CD4-positive, alpha-beta T cell treated with Interleukin-15 for 4 hours (primary cell): ENCODE data around the gene GINS2.

Experiments
- DNase-seq: peaks from one replicate; pipeline ENCODE4 v3.0.0-alpha.2; 2020; ENCODE audit warnings: low spot score

The GINS2 gene

GRCh38 chr16:85689950-85690320 is 1.2 kb upstream of the GINS2 start:
- DNase-seq = no peak

DNA sequence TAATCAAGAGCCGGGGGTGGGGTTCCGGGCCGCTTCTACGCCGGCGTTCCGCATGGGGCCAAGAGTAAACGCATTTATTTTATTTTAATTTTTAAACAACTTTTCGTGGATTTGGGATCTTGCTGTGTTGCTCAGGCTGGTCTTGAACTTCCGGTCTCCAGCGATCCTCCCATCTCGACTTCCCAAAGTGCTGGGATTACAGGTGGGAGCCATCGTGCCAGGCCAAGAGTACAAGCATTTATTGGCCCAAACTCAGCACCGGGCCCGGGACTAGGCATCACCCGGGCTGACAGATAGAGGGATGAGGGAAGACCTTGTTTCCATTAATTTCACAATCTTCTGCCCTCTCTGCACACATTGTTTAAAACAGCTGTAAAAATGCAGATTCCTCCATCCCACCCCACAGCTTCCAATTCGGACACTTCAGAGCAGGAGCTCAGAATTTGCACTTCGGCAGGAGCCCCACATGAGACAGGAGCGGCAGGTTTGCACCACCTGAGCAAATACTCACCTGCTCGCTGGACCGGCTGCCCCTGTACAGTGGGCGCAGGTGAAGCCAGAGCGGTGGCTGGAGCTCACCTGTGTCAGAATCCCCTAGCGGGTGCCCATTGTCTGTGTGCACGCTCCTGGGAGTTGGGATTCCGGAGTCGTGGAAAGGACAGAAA is 663 bp upstream of the GINS2 start:
- no peak for DNase-seq

GRCh38 chr16:85687651-85688471 is 893 bp downstream of the GINS2 start:
- no peak for DNase-seq

GRCh38 chr16:85686912-85687591 is 1.7 kb downstream of the GINS2 start:
- DNase-seq = no peak

DNA sequence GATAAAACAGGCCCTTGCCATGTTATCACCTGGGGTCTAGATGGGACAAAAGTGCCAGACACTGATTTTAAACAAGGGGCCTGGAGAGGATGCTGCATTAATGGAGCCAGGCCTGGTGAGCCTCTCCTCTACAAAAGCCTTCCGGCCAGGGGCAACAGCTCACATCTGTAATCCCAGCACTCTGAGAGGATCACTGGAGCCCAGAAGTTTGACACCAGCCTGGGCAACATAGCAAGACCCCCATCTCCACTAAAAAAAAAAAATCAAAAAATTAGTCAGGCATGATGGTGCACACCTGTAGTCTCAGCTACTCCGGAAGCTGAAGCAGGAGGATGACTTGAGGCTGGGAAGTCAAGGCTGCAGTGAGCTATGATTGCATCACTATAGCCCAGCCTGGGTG is 3.5 kb downstream of the GINS2 start:
- no peak for DNase-seq

- DNase-seq = no peak
Observed at GRCh38 chr16:85683363-85683762, 5.4 kb downstream of the GINS2 start.

GRCh38 chr16:85682516-85682915 is 6.2 kb downstream of the GINS2 start:
- DNase-seq = no peak

- DNase-seq = no peak
Observed at GRCh38 chr16:85681255-85681654, 7.5 kb downstream of the GINS2 start.

GRCh38 chr16:85680352-85680944 is 8.3 kb downstream of the GINS2 start:
- DNase-seq = no peak

DNA sequence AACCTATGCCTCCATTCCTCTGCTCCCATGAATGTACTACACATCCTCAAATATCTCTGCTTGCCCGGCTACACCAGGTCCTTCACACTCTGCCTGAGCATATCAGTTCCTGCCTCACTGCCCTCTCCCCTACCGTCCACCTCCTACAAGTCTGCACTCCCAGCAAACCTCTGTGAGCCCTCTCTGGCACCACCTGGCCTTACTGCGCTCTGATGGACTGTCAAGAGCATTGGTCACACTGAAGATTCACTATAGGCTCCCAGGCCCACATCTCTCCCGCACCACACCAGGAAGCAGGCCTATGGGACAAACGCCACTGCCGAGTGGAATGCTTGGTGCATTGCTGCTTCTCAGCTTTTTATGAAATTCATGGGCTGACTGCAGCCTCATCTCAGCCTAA is 8.9 kb downstream of the GINS2 start:
- DNase-seq = no peak

DNA sequence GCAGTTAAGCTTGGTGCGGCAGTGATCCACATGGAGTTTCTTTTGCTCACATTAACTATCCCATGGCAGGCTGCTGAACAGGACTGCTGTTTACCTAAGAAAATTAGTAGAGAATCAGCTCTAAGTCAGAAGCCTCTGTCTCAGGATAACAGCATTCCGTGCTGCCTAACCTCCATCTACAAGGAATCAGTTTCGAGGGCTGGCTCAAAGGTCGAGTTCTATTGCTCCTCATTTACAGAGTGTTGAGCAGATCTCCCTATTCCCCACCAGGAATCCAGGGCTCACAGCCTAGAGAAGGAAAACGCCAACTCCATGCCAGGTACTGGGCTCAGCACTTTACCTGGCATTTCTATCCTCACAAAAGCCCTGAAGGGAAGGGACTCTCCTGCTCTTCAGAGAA is 9.9 kb downstream of the GINS2 start:
- no peak for DNase-seq

DNA sequence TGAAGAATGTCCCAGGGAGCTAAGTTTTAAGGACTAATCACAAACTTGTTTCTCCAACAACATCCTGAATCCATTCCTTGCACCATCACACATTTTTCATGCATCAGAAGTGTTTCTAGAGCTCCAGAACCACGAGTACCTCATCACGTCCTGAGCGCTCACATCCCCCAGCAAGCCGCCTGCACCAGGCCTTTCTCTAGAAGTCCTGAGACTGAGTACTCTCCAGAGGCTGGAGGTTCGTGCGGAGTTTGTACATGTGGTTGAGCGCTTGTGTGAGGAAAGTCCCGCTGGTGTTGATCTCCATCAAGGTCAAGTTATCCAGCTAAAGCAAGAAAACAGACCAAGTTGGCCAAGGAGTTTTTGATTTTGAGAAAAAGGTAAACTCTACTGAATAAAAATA is 10.7 kb downstream of the GINS2 start:
- DNase-seq = no peak

GRCh38 chr16:85677383-85677967 is 11.3 kb downstream of the GINS2 start:
- no peak for DNase-seq

GRCh38 chr16:85676466-85676865 is 12.3 kb downstream of the GINS2 start:
- DNase-seq = no peak

DNA sequence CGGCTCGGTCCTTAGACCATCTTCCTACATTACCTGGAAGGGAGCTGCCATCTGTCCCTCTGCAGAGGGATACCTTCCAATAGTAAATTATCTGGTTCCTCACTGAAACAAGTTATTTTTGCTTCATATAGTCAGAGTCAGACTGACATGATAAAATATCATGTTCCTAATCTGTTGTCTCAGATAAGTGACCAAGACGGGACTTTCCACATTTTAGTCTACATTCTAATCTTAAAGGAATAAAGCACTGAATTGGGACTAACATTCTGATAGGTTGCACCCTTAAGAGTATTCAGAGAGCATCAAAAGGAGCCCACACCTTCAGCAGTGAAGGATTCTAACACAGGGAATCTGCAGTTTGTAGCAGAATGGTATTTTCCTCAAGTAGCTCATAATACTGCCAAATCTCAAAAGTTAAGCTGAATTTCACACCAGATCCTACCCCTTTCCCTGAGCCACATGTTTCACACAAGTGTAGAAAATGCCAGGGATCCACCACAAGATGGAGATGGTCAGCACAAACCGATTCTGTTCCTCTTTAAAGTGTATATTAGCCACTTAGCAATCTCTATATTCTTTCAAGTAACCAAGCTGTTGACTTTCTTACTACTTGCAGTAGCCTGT is 13.4 kb downstream of the GINS2 start:
- DNase-seq = no peak

- no peak for DNase-seq
Observed at GRCh38 chr16:85674828-85675227, 13.9 kb downstream of the GINS2 start.

GRCh38 chr16:85674418-85674755 is 14.4 kb downstream of the GINS2 start:
- DNase-seq = no peak

DNA sequence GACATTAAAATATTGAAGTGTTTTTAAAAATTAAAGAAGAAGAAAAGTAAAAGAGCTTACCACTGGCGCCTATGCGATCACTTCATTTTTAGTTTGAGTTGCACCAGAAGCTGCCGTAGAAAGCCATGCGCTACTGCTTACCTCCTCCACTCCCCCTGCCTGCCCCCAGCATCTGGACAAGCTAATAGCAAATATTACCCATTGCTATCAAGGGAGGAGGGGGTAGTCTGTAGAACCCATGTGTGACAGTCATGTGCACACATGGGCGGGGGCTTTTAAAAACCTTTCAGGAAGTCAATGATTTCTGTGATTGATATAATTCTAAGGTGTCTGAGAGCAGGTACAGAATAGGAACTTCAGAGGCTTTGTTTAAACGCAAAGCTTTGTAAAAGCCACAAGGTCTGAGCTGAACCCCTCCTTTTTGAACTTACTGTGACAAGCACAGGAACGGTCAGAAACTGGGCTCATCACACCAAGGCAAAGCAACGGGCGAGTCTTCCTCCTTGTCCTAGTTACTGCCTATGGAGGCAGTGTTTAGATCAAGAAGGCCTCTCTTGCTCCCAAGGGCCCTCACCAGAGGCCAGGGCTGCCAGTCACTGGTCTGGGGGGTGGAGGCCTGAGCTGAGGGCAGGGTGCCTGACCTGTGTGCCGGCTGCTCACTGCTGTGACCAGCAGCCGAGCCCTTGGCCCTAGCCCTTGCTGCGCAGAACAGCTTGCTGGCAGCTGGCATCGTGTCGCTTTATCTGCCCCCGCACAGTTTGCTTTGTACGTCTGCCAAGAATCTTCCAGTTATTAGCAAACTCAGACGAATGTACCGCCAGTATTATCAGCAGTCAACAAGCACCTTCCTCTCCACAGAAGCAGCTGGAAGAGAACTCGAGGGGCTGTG is 15.0 kb downstream of the GINS2 start:
- DNase-seq = no peak

- no peak for DNase-seq
Observed at GRCh38 chr16:85670840-85671239, 17.9 kb downstream of the GINS2 start.

DNA sequence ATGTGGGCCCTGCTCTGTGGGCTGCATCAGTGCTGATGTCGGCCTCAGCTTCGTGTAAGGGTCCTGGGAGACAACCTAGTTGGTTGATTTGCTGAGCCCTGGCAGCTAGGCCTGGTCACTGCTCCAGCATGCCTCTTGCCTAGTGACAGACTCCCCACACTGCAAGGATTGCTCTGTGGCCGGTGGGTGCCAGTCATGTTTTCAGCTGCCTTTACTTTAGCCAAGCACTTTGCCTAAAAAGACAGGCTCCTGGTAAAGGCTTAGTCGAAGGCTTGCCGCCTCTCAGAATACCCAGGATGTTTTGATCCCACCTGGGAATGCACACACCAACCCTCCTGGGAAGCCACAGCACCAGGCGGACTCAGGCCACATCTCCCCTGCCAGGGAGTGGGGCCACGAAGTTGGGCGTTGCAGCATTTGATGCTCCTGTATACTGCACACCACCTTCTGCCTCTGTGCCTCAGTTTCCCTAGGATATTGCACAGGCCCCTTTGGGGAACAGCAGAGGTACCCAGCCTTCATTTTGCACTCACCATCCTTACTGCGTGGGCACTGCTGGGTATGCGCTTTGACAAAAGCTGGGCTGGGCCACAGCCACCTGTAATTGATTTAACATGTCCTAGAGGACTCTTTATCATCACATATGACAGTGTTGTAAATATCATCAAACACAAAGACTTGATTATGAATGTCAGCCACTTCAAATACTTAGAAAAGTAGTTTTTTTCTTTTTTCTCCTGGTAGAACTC is 19.9 kb downstream of the GINS2 start:
- DNase-seq = no peak
